Measurements from ENCODE around the gene NR2C1. TPM values are rescaled to one million over a fixed set of nuclear protein-coding genes. Genes with fewer than 3 reads are reported as not detected.

The NR2C1 gene
- total and polyA plus RNA-seq, 2 of the 8 experiments (the other 6 are each of a cell fraction or from before 2014, with no cell fraction given), result 22.8 to 48.3 TPM

DNA sequence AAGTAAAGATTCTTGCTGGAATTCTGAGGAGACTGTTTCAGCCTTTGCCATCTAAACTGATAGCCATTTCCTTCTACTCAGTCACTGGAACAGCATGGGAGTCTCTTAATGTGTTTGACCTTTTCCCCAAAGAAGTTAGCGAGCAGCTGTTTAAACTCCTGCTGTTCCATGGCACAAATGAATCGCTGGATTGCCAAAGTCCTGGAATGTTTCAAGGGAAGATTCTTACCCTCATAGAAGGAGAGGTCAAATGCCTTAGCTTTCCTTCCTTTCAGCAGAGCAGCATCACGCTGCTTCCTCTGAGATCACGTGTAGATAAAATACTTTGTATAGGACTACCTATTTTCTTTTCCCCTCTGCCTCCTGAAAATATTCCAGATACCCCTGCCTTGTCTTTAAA, 10.5 kb upstream of the NR2C1 start:
- H3K18ac ChIP-seq (ENCODE audit: extremely low read depth, low read length), result no peak overlapping the region
- H4K8ac ChIP-seq (ENCODE audit: extremely low read depth, insufficient read depth, low read length), result no peak overlapping the region
- no peak overlapping the region for H2BK120ac ChIP-seq (replicated peaks; ENCODE audit: low read depth, low read length)
- H4K5ac ChIP-seq (ENCODE audit: insufficient read length, low read depth, low read length), result no peak overlapping the region
- H3K14ac ChIP-seq (ENCODE audit: insufficient read length), result no peak overlapping the region
- no peaks in the 10 kb centered on the region for H4K20me1 ChIP-seq (replicated peaks in 1 of 2; ENCODE audit: control insufficient read depth in 1 of 2, insufficient read depth in 2 of 2, low read length in 2 of 2)
- no peaks in the 10 kb centered on the region for H3K79me1 ChIP-seq (ENCODE audit: low read depth, low read length)
- no peak overlapping the region for H3K4me3 ChIP-seq (ENCODE audit: extremely low read depth in 1 of 4, insufficient read depth in 2 of 4, low read depth in 3 of 4, low read length in 4 of 4)
- H2AK5ac ChIP-seq (ENCODE audit: low read depth, low read length), result no peak overlapping the region
- no peaks in the 10 kb centered on the region for H3K79me2 ChIP-seq (ENCODE audit: control insufficient read depth in 1 of 2, insufficient read depth in 2 of 2, low read length in 2 of 2)
- H3K9me3 ChIP-seq (ENCODE audit: insufficient read depth in 2 of 2, low read depth in 1 of 2, low read length in 1 of 2), result no peaks in the 10 kb centered on the region
- no peak overlapping the region for H3K23ac ChIP-seq (ENCODE audit: insufficient read length)
- H2BK15ac ChIP-seq (ENCODE audit: low read length), result no peak overlapping the region
- H3K36me3 ChIP-seq (ENCODE audit: control insufficient read depth in 2 of 4, insufficient read depth in 4 of 4, low read length in 3 of 4), result peaks cover 0 to 19% (median 8%) of the 10 kb centered on the region in 4 experiments; a peak in 4 of 8 replicates
- H2AFZ ChIP-seq (ENCODE audit: low read length), result no peak overlapping the region
- ChIA-PET POLR2A (ENCODE audit: partially characterized antibody) (interaction anchor here (1.0 to 1.8 kb wide), 2 partner anchors 11 to 95 kb away, joined by 3 to 8 read pairs; partner anchors contain the start of gene NR2C1), CTCF (ENCODE audit: partially characterized antibody) (interaction anchor here (0.6 to 1.8 kb wide), 2 partner anchors 10 to 142 kb away, joined by 4 to 9 read pairs; partner anchors contain the start of gene NR2C1)
- no peak overlapping the region for H3K9ac ChIP-seq (replicated peaks in 1 of 4; ENCODE audit: extremely low read depth in 1 of 4, low read depth in 3 of 4, low read length in 3 of 4)
- no peak overlapping the region for H2BK12ac ChIP-seq (ENCODE audit: low read depth, low read length)
- H3K4me2 ChIP-seq (ENCODE audit: insufficient read depth in 1 of 2, low read depth in 2 of 2, low read length in 2 of 2), result no peak overlapping the region
- FAIRE-seq (peak; percentile 75), DNase-seq (ENCODE audit: low read depth in 1 of 2, low spot score in 2 of 2) (peak in 1 of 2 experiments; percentile 19)
- no peak overlapping the region for H4K91ac ChIP-seq (replicated peaks; ENCODE audit: insufficient read length, low read length)
- no peaks in the 10 kb centered on the region for H3K27me3 ChIP-seq (replicated peaks in 1 of 4; ENCODE audit: control insufficient read depth in 3 of 4, extremely low read depth in 1 of 4, insufficient read depth in 3 of 4, low read length in 3 of 4)
- 80% methylated on average over 4 of the region's 4 CpGs; no CpG with 5 or more reads in 1 of the 2 experiments for WGBS, 2 experiments (ENCODE audit: extremely low coverage in 1 of 2, insufficient coverage in 1 of 2, insufficient read length in 1 of 2, insufficient replicate concordance in 2 of 2, low coverage in 1 of 2, low lambda C conversion rate in 2 of 2, missing lambda C conversion rate in 1 of 2)
- H3K23me2 ChIP-seq (ENCODE audit: low read depth, low read length), result no peaks in the 10 kb centered on the region
- H3K4ac ChIP-seq (replicated peaks; ENCODE audit: insufficient read length, low read depth, low read length), result no peak overlapping the region
- no peaks in the 10 kb centered on the region for H3K4me1 ChIP-seq (replicated peaks in 1 of 4; ENCODE audit: control insufficient read depth in 3 of 4, insufficient read depth in 4 of 4, low read length in 3 of 4)
- TF ChIP-seq CHD1 (IDR thresholded peaks at IDR 0.05; ENCODE audit: low read depth, low read length) (no peak), TAF1 (IDR thresholded peaks at IDR 0.05; ENCODE audit: low read depth, low read length) (no peak), KDM5A (IDR thresholded peaks at IDR 0.05; ENCODE audit: low read length) (no peak), BCL11A (IDR thresholded peaks at IDR 0.05; ENCODE audit: low read depth in 2 of 2, low read length in 2 of 2) (no peak), HDAC6 (IDR thresholded peaks at IDR 0.05; ENCODE audit: low read depth, low read length) (no peak), TEAD4 (IDR thresholded peaks at IDR 0.05; ENCODE audit: low read depth, low read length) (peak; percentile 29; the same call in 1 of the 2 replicates), TCF12 (IDR thresholded peaks at IDR 0.05; ENCODE audit: low read depth, low read length) (0 out of 2 replicates have a peak, but pooled peaks have one; percentile 23), RNF2 (IDR thresholded peaks at IDR 0.05; ENCODE audit: borderline replicate concordance, low read depth, low read length, missing control alignments, poor library complexity, severe bottlenecking) (no peak), CBX5 (IDR thresholded peaks at IDR 0.05; ENCODE audit: low read depth, low read length) (no peak), POLR2AphosphoS5 (IDR thresholded peaks at IDR 0.05; ENCODE audit: low read depth, low read length) (no peak)
- TF ChIP-seq, protein P1, sequence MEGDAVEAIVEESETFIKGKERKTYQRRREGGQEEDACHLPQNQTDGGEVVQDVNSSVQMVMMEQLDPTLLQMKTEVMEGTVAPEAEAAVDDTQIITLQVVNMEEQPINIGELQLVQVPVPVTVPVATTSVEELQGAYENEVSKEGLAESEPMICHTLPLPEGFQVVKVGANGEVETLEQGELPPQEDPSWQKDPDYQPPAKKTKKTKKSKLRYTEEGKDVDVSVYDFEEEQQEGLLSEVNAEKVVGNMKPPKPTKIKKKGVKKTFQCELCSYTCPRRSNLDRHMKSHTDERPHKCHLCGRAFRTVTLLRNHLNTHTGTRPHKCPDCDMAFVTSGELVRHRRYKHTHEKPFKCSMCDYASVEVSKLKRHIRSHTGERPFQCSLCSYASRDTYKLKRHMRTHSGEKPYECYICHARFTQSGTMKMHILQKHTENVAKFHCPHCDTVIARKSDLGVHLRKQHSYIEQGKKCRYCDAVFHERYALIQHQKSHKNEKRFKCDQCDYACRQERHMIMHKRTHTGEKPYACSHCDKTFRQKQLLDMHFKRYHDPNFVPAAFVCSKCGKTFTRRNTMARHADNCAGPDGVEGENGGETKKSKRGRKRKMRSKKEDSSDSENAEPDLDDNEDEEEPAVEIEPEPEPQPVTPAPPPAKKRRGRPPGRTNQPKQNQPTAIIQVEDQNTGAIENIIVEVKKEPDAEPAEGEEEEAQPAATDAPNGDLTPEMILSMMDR (IDR thresholded peaks at IDR 0.05; ENCODE audit: control extremely low read depth in 1 of 3, insufficient read depth in 1 of 3, low read depth in 1 of 3, low read length in 3 of 3), result no peak
- no peak overlapping the region for H3K27ac ChIP-seq (ENCODE audit: low read depth, low read length)
- H2BK20ac ChIP-seq (ENCODE audit: low read length), result no peak overlapping the region
- H2BK5ac ChIP-seq (ENCODE audit: low read depth, low read length), result no peak overlapping the region
- no peak overlapping the region for H3K56ac ChIP-seq (replicated peaks; ENCODE audit: insufficient read length, low read depth, low read length)
